Measurements from ENCODE around the gene MBD3L3. TPM values are rescaled to one million over a fixed set of nuclear protein-coding genes. Genes with fewer than 3 reads are reported as not detected.

Gene MBD3L3
- total and polyA plus RNA-seq, 10 of the 15 experiments (the other 5 are each of a cell fraction or from before 2014, with no cell fraction given), result not detected

- TF ChIP-seq, protein P1, sequence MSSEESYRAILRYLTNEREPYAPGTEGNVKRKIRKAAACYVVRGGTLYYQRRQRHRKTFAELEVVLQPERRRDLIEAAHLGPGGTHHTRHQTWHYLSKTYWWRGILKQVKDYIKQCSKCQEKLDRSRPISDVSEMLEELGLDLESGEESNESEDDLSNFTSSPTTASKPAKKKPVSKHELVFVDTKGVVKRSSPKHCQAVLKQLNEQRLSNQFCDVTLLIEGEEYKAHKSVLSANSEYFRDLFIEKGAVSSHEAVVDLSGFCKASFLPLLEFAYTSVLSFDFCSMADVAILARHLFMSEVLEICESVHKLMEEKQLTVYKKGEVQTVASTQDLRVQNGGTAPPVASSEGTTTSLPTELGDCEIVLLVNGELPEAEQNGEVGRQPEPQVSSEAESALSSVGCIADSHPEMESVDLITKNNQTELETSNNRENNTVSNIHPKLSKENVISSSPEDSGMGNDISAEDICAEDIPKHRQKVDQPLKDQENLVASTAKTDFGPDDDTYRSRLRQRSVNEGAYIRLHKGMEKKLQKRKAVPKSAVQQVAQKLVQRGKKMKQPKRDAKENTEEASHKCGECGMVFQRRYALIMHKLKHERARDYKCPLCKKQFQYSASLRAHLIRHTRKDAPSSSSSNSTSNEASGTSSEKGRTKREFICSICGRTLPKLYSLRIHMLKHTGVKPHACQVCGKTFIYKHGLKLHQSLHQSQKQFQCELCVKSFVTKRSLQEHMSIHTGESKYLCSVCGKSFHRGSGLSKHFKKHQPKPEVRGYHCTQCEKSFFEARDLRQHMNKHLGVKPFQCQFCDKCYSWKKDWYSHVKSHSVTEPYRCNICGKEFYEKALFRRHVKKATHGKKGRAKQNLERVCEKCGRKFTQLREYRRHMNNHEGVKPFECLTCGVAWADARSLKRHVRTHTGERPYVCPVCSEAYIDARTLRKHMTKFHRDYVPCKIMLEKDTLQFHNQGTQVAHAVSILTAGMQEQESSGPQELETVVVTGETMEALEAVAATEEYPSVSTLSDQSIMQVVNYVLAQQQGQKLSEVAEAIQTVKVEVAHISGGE (CRISPR knock-in tag; IDR thresholded peaks at IDR 0.05), result no peak
- TF ChIP-seq, protein P2, sequence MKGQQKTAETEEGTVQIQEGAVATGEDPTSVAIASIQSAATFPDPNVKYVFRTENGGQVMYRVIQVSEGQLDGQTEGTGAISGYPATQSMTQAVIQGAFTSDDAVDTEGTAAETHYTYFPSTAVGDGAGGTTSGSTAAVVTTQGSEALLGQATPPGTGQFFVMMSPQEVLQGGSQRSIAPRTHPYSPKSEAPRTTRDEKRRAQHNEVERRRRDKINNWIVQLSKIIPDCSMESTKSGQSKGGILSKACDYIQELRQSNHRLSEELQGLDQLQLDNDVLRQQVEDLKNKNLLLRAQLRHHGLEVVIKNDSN (IDR thresholded peaks at IDR 0.05; ENCODE audit: borderline replicate concordance, extremely low read length, insufficient read depth, low read depth, low read length), result peak; percentile 26
- TF ChIP-seq REST (IDR thresholded peaks at IDR 0.05; ENCODE audit: low read depth, low read length) (peak; percentile 57; the same call in 1 of the 2 replicates), MTA3 (IDR thresholded peaks at IDR 0.05; ENCODE audit: borderline replicate concordance, low read length) (no peak), IRF4 (IDR thresholded peaks at IDR 0.05; ENCODE audit: low read depth, low read length) (peak; percentile 51; the same call in 1 of the 2 replicates), IKZF1 (conservative IDR thresholded peaks at IDR 0.05) (peak; percentile 83), SMC3 (IDR thresholded peaks at IDR 0.05; ENCODE audit: borderline replicate concordance, low read length) (no peak), BCL3 (IDR thresholded peaks at IDR 0.05; ENCODE audit: borderline replicate concordance, insufficient read depth, low read depth, low read length, poor library complexity, severe bottlenecking) (no peak), CBX3 (IDR thresholded peaks at IDR 0.05; ENCODE audit: borderline replicate concordance, low read depth) (no peak), SREBF1 (IDR thresholded peaks at IDR 0.05; ENCODE audit: low read length) (no peak), MXI1 (IDR thresholded peaks at IDR 0.05; ENCODE audit: low read depth, low read length) (peak; percentile 62), RBBP5 (conservative IDR thresholded peaks at IDR 0.05) (no peak), SIN3A (IDR thresholded peaks at IDR 0.05; ENCODE audit: low read depth, low read length) (no peak), SPI1 (IDR thresholded peaks at IDR 0.05; ENCODE audit: borderline replicate concordance, insufficient read depth, low read depth, low read length) (peak; percentile 87), KDM1A (IDR thresholded peaks at IDR 0.05; ENCODE audit: borderline replicate concordance) (no peak), ZNF207 (IDR thresholded peaks at IDR 0.05; ENCODE audit: borderline replicate concordance) (no peak)
- TF ChIP-seq, protein P3, sequence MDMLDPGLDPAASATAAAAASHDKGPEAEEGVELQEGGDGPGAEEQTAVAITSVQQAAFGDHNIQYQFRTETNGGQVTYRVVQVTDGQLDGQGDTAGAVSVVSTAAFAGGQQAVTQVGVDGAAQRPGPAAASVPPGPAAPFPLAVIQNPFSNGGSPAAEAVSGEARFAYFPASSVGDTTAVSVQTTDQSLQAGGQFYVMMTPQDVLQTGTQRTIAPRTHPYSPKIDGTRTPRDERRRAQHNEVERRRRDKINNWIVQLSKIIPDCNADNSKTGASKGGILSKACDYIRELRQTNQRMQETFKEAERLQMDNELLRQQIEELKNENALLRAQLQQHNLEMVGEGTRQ (IDR thresholded peaks at IDR 0.05; ENCODE audit: borderline replicate concordance, low read depth, low read length), result peak; percentile 49; the same call in 1 of the 2 replicates
- TF ChIP-seq, protein P4, sequence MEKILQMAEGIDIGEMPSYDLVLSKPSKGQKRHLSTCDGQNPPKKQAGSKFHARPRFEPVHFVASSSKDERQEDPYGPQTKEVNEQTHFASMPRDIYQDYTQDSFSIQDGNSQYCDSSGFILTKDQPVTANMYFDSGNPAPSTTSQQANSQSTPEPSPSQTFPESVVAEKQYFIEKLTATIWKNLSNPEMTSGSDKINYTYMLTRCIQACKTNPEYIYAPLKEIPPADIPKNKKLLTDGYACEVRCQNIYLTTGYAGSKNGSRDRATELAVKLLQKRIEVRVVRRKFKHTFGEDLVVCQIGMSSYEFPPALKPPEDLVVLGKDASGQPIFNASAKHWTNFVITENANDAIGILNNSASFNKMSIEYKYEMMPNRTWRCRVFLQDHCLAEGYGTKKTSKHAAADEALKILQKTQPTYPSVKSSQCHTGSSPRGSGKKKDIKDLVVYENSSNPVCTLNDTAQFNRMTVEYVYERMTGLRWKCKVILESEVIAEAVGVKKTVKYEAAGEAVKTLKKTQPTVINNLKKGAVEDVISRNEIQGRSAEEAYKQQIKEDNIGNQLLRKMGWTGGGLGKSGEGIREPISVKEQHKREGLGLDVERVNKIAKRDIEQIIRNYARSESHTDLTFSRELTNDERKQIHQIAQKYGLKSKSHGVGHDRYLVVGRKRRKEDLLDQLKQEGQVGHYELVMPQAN (conservative IDR thresholded peaks at IDR 0.05), result no peak
Measured at GRCh38 chr19:7013678-7014077, 44.8 kb downstream of the MBD3L3 start (continued).

Measured in GM12878 (cell line).